Measurements from ENCODE around the gene TRMT112.
"Not testable (repeated sequence)": the region's sequence is repeated elsewhere in the genome, so short reads cannot be mapped to it uniquely, and the experiment has no call there.

DNA sequence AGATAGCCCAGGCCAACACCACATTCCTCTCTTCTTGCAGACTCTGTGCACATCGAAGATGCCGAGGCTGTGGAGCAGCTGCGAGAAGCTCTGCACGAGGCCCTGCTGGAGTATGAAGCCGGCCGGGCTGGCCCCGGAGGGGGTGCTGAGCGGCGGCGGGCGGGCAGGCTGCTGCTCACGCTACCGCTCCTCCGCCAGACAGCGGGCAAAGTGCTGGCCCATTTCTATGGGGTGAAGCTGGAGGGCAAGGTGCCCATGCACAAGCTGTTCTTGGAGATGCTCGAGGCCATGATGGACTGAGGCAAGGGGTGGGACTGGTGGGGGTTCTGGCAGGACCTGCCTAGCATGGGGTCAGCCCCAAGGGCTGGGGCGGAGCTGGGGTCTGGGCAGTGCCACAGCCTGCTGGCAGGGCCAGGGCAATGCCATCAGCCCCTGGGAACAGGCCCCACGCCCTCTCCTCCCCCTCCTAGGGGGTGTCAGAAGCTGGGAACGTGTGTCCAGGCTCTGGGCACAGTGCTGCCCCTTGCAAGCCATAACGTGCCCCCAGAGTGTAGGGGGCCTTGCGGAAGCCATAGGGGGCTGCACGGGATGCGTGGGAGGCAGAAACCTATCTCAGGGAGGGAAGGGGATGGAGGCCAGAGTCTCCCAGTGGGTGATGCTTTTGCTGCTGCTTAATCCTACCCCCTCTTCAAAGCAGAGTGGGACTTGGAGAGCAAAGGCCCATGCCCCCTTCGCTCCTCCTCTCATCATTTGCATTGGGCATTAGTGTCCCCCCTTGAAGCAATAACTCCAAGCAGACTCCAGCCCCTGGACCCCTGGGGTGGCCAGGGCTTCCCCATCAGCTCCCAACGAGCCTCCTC, 1.5 kb downstream of the TRMT112 start:
- TF ChIP-seq, protein P1, sequence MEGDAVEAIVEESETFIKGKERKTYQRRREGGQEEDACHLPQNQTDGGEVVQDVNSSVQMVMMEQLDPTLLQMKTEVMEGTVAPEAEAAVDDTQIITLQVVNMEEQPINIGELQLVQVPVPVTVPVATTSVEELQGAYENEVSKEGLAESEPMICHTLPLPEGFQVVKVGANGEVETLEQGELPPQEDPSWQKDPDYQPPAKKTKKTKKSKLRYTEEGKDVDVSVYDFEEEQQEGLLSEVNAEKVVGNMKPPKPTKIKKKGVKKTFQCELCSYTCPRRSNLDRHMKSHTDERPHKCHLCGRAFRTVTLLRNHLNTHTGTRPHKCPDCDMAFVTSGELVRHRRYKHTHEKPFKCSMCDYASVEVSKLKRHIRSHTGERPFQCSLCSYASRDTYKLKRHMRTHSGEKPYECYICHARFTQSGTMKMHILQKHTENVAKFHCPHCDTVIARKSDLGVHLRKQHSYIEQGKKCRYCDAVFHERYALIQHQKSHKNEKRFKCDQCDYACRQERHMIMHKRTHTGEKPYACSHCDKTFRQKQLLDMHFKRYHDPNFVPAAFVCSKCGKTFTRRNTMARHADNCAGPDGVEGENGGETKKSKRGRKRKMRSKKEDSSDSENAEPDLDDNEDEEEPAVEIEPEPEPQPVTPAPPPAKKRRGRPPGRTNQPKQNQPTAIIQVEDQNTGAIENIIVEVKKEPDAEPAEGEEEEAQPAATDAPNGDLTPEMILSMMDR (IDR thresholded peaks at IDR 0.05): not testable (repeated sequence)
- TF ChIP-seq POLR2A (IDR thresholded peaks at IDR 0.05): not testable (repeated sequence)

All from thyroid gland (tissue), 4 donors.